ENCODE results near the gene ILRUN.
A peak's percentile ranks its signal among the peaks of the same experiment; 100 is the strongest.
"Not testable (repeated sequence)": the region's sequence is repeated elsewhere in the genome, so short reads cannot be mapped to it uniquely, and the experiment has no call there.

The ILRUN gene

GRCh38 chr6:34663371-34663770 is 33.2 kb downstream of the ILRUN start:
- no peak for DNase-seq

- DNase-seq, result no peak
Observed at GRCh38 chr6:34661357-34661756, 35.2 kb downstream of the ILRUN start.

- DNase-seq, result no peak
Observed at GRCh38 chr6:34658605-34659265, 37.8 kb downstream of the ILRUN start.

- not testable (repeated sequence) for DNase-seq
Observed at GRCh38 chr6:34657979-34658480, 38.5 kb downstream of the ILRUN start.

GRCh38 chr6:34657307-34657978 is 39.1 kb downstream of the ILRUN start:
- DNase-seq, result peak; percentile 55

GRCh38 chr6:34657037-34657306 is 39.6 kb downstream of the ILRUN start:
- DNase-seq, result no peak

GRCh38 chr6:34656378-34657036 is 40.1 kb downstream of the ILRUN start:
- DNase-seq, result no peak

GRCh38 chr6:34655876-34656377 is 40.6 kb downstream of the ILRUN start:
- not testable (repeated sequence) for DNase-seq

- DNase-seq, result no peak
Observed at GRCh38 chr6:34654061-34654710, 42.4 kb downstream of the ILRUN start.

- DNase-seq, result no peak
Observed at GRCh38 chr6:34652263-34652662, 44.3 kb downstream of the ILRUN start.

GRCh38 chr6:34650823-34651222 is 45.7 kb downstream of the ILRUN start:
- DNase-seq, result no peak

GRCh38 chr6:34650232-34650631 is 46.3 kb downstream of the ILRUN start:
- not testable (repeated sequence) for DNase-seq

GRCh38 chr6:34648806-34649205 is 47.8 kb downstream of the ILRUN start:
- DNase-seq, result no peak

All from left hindlimb (tissue), 1 donor.